HepG2 (cell line): ENCODE results near the gene SGF29. TPM values are rescaled to one million over a fixed set of nuclear protein-coding genes. Genes with fewer than 3 reads are reported as not detected.
A peak's percentile ranks its signal among the peaks of the same experiment; 100 is the strongest.

Experiments
- CBX2 ChIP-seq, 2 experiments: fragments of 200-600 bp in 1 of 2; sonication (generic); formaldehyde crosslinking in 1 of 2; IDR thresholded peaks; 2 replicates each; pipeline versions ENCODE4 v1.7.0 to v1.8.1; 2018 to 2022; ENCODE audit warnings: low read depth in 2 of 2, low read length in 1 of 2, mild to moderate bottlenecking in 1 of 2, missing genetic modification reagents in 1 of 2
- CEBPB ChIP-seq: IDR thresholded peaks from 2 replicates; pipeline ENCODE4 v1.6.1; 2011; ENCODE audit warnings: low read depth, low read length, improper control_type of control experiment, borderline replicate concordance
- CEBPG ChIP-seq: IDR thresholded peaks from 2 replicates; pipeline ENCODE4 v1.6.1; 2016
- EEA1 ChIP-seq: sonication (generic); formaldehyde crosslinking; IDR thresholded peaks from 2 replicates; pipeline ENCODE4 v1.5.1; 2020; ENCODE audit warnings: mild to moderate bottlenecking, missing genetic modification reagents, borderline replicate concordance
- FLYWCH1 ChIP-seq: sonication (generic); formaldehyde crosslinking; IDR thresholded peaks from 2 replicates; pipeline ENCODE4 v1.8.1; 2023; ENCODE audit warnings: mild to moderate bottlenecking, missing genetic modification reagents
- FOXM1 ChIP-seq: sonication (generic); formaldehyde crosslinking; IDR thresholded peaks from 2 replicates; pipeline ENCODE4 v1.5.0; 2020; ENCODE audit warnings: missing genetic modification reagents
- FOXP1 ChIP-seq, 2 experiments: fragments of 450-650 bp in 1 of 2; IDR thresholded peaks; 2 replicates each; pipeline ENCODE4 v1.6.1; 2017 to 2018; ENCODE audit warnings: antibody characterized with exemption in 1 of 2
- HNRNPLL ChIP-seq: fragments of 200-400 bp; formaldehyde crosslinking; IDR thresholded peaks from 2 replicates; pipeline ENCODE4 v1.6.1; 2017; ENCODE audit warnings: mild to moderate bottlenecking, low read depth, low read length; ENCODE audit not compliant: poor library complexity, severe bottlenecking
- JUND ChIP-seq: sonication (generic); formaldehyde crosslinking; IDR thresholded peaks from 2 replicates; pipeline ENCODE4 v1.8.0; 2022; ENCODE audit warnings: mild to moderate bottlenecking, missing genetic modification reagents
- NR2F1 ChIP-seq, 2 experiments: fragments of 450-650 bp in 1 of 2; formaldehyde crosslinking in 1 of 2; IDR thresholded peaks; 2 replicates each; pipeline versions ENCODE4 v1.5.0 to v1.6.1; 2016 to 2020; ENCODE audit warnings: mild to moderate bottlenecking in 1 of 2, missing compliant biosample characterization in 1 of 2, missing genetic modification reagents in 1 of 2, moderate library complexity in 1 of 2
- PRMT3 ChIP-seq: sonication (generic); formaldehyde crosslinking; IDR thresholded peaks from 2 replicates; pipeline ENCODE4 v1.8.1; 2022; ENCODE audit warnings: low read depth, mild to moderate bottlenecking, moderate library complexity, missing genetic modification reagents, borderline replicate concordance
- RFX3 ChIP-seq: IDR thresholded peaks from 2 replicates; pipeline ENCODE4 v1.6.1; 2016; ENCODE audit warnings: missing biosample characterization, missing genetic modification reagents
- SNAPC2 ChIP-seq: sonication (generic); formaldehyde crosslinking; IDR thresholded peaks from 2 replicates; pipeline ENCODE4 v1.8.1; 2022; ENCODE audit warnings: mild to moderate bottlenecking, missing genetic modification reagents
- ZFX ChIP-seq: sonication (generic); formaldehyde crosslinking; IDR thresholded peaks from 2 replicates; pipeline ENCODE4 v1.4.0; 2020; ENCODE audit warnings: mild to moderate bottlenecking, low read depth, missing genetic modification reagents, moderate library complexity
- ZMYM2 ChIP-seq: sonication (generic); formaldehyde crosslinking; IDR thresholded peaks from 2 replicates; pipeline ENCODE4 v1.8.0; 2022; ENCODE audit warnings: mild to moderate bottlenecking, missing genetic modification reagents
- ZNF121 ChIP-seq: sonication (generic); formaldehyde crosslinking; IDR thresholded peaks from 2 replicates; pipeline ENCODE4 v1.5.0; 2020; ENCODE audit warnings: mild to moderate bottlenecking, missing genetic modification reagents
- ZNF17 ChIP-seq: sonication (generic); formaldehyde crosslinking; IDR thresholded peaks from 2 replicates; pipeline ENCODE4 v1.5.0; 2020; ENCODE audit warnings: mild to moderate bottlenecking, missing genetic modification reagents
- ZNF335 ChIP-seq: sonication (generic); formaldehyde crosslinking; IDR thresholded peaks from 2 replicates; pipeline ENCODE4 v1.4.0; 2020; ENCODE audit warnings: missing genetic modification reagents
- ZNF451 ChIP-seq: sonication (generic); formaldehyde crosslinking; IDR thresholded peaks from 2 replicates; pipeline ENCODE4 v1.5.0; 2020; ENCODE audit warnings: mild to moderate bottlenecking, missing genetic modification reagents
- ZNF558 ChIP-seq: sonication (generic); formaldehyde crosslinking; IDR thresholded peaks from 2 replicates; pipeline ENCODE4 v1.9.0; 2022; ENCODE audit warnings: mild to moderate bottlenecking, missing genetic modification reagents, borderline replicate concordance
- ZNF564 ChIP-seq: sonication (generic); formaldehyde crosslinking; IDR thresholded peaks from 2 replicates; pipeline ENCODE4 v1.8.1; 2023; ENCODE audit warnings: mild to moderate bottlenecking, missing genetic modification reagents
- polyA plus RNA-seq, 8 experiments: library from polyadenylated mRNA; depleted of rRNA in 3 of 8; stranded (reverse) in 7 of 8; unstranded in 1 of 8; fragments of >200 nt; fragmentation: Illumina TruSeq in 4 of 8; extraction: Trizol in 4 of 8; gene quantifications; 2 replicates each; pipeline versions ENCODE4 v1.2.1 to v1.2.3, GENCODE V29; 2011 to 2016; ENCODE audit warnings: low read depth in 4 of 8, missing spikeins in 1 of 8, mixed read lengths in 1 of 8; ENCODE audit not compliant: insufficient read depth in 1 of 8
- total RNA-seq, 5 experiments: library from RNA; depleted of rRNA; stranded (reverse); fragments of >200 nt; fragmentation: Illumina TruSeq; extraction: Trizol; gene quantifications; 2 replicates each; pipeline ENCODE4 v1.2.3, GENCODE V29; 2016; ENCODE audit warnings: low read depth in 1 of 5
- TF ChIP-seq, protein P1 (sequence below): IDR thresholded peaks from 2 replicates; pipeline ENCODE4 v1.6.1; 2016; ENCODE audit warnings: low read depth, borderline replicate concordance
- TF ChIP-seq, protein P2 (sequence below): sonication (generic); formaldehyde crosslinking; IDR thresholded peaks from 2 replicates; pipeline ENCODE4 v1.8.1; 2023; ENCODE audit warnings: mild to moderate bottlenecking, missing genetic modification reagents
- TF ChIP-seq, protein P3 (sequence below): IDR thresholded peaks from 2 replicates; pipeline ENCODE4 v1.6.1; 2016; ENCODE audit warnings: mild to moderate bottlenecking
- TF ChIP-seq, protein P4 (sequence below): sonication (generic); formaldehyde crosslinking; IDR thresholded peaks from 2 replicates; pipeline ENCODE4 v1.5.0; 2020; ENCODE audit warnings: missing genetic modification reagents
- TF ChIP-seq, protein P5 (sequence below): sonication (generic); formaldehyde crosslinking; IDR thresholded peaks from 2 replicates; pipeline ENCODE4 v1.8.0; 2022; ENCODE audit warnings: mild to moderate bottlenecking, missing genetic modification reagents, moderate library complexity

The SGF29 gene
- total and polyA plus RNA-seq, 2 of the 13 experiments (the other 11 are each of a cell fraction or from before 2014, with no cell fraction given), result 5.0 to 29.4 TPM

DNA sequence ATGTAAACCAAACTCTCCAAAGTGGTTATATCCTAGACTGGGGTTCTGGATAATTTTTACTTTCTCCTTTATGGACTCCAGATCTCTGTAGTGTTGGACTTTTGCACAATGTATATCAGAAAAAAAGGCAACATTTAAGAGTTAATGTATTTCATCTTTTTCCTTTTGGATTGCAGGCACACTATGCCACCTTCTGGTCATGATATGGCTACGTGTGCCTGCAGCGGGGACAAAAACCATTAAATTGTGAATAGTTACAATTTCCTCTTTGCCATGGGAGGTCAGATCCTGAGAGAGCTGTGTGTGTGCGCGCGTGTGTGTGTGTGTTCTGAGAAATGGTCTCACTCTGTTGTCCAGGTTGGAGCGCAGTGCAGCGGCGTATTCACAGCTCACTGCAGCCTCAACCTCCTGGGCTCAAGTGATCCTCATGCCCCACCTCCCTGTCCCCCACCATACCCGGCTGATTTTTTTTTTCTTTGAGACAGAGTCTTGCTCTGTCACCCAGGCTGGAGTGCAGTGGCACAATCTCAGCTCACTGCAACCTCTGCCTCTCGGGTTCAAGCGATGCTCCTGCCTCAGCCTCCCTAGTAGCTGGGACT lies 4.3 kb upstream of the SGF29 start (continued):
- TF ChIP-seq CEBPB (no peak), FOXP1 (IDR thresholded peaks at IDR 0.05) (no peak), FOXP1 (CRISPR knock-in tag; IDR thresholded peaks at IDR 0.05) (no peak), PRMT3 (CRISPR knock-in tag) (no peak), ZNF17 (no peak), ZNF564 (CRISPR knock-in tag) (no peak), ZNF335 (CRISPR knock-in tag) (no peak), RFX3 (CRISPR knock-in tag) (no peak), ZNF451 (CRISPR knock-in tag) (no peak), SNAPC2 (CRISPR knock-in tag) (no peak), FOXM1 (CRISPR knock-in tag) (no peak), ZMYM2 (CRISPR knock-in tag) (no peak), JUND (CRISPR knock-in tag) (0 out of 2 replicates have a peak, but pooled peaks have one; percentile 14), ZNF558 (CRISPR knock-in tag) (no peak), HNRNPLL (no peak), NR2F1 (CRISPR knock-in tag; IDR thresholded peaks at IDR 0.05) (no peak), EEA1 (CRISPR knock-in tag) (no peak), CEBPG (CRISPR knock-in tag) (0 out of 2 replicates have a peak, but pooled peaks have one; percentile 22), ZNF121 (CRISPR knock-in tag) (0 out of 2 replicates have a peak, but pooled peaks have one; percentile 27), FLYWCH1 (CRISPR knock-in tag) (no peak), CBX2 (IDR thresholded peaks at IDR 0.05; ENCODE audit: low read depth, low read length) (no peak), CBX2 (CRISPR knock-in tag; IDR thresholded peaks at IDR 0.05; ENCODE audit: low read depth) (no peak), ZFX (CRISPR knock-in tag) (no peak)
- TF ChIP-seq, protein P1, sequence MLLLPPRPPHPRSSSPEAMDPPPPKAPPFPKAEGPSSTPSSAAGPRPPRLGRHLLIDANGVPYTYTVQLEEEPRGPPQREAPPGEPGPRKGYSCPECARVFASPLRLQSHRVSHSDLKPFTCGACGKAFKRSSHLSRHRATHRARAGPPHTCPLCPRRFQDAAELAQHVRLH (CRISPR knock-in tag), result 0 out of 2 replicates have a peak, but pooled peaks have one; percentile 33
- TF ChIP-seq, protein P2, sequence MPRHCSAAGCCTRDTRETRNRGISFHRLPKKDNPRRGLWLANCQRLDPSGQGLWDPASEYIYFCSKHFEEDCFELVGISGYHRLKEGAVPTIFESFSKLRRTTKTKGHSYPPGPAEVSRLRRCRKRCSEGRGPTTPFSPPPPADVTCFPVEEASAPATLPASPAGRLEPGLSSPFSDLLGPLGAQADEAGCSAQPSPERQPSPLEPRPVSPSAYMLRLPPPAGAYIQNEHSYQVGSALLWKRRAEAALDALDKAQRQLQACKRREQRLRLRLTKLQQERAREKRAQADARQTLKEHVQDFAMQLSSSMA, result no peak
- TF ChIP-seq, protein P3, sequence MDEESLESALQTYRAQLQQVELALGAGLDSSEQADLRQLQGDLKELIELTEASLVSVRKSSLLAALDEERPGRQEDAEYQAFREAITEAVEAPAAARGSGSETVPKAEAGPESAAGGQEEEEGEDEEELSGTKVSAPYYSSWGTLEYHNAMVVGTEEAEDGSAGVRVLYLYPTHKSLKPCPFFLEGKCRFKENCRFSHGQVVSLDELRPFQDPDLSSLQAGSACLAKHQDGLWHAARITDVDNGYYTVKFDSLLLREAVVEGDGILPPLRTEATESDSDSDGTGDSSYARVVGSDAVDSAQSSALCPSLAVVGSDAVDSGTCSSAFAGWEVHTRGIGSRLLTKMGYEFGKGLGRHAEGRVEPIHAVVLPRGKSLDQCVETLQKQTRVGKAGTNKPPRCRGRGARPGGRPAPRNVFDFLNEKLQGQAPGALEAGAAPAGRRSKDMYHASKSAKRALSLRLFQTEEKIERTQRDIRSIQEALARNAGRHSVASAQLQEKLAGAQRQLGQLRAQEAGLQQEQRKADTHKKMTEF (CRISPR knock-in tag), result no peak
- TF ChIP-seq, protein P4, sequence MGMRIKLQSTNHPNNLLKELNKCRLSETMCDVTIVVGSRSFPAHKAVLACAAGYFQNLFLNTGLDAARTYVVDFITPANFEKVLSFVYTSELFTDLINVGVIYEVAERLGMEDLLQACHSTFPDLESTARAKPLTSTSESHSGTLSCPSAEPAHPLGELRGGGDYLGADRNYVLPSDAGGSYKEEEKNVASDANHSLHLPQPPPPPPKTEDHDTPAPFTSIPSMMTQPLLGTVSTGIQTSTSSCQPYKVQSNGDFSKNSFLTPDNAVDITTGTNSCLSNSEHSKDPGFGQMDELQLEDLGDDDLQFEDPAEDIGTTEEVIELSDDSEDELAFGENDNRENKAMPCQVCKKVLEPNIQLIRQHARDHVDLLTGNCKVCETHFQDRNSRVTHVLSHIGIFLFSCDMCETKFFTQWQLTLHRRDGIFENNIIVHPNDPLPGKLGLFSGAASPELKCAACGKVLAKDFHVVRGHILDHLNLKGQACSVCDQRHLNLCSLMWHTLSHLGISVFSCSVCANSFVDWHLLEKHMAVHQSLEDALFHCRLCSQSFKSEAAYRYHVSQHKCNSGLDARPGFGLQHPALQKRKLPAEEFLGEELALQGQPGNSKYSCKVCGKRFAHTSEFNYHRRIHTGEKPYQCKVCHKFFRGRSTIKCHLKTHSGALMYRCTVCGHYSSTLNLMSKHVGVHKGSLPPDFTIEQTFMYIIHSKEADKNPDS (CRISPR knock-in tag), result no peak
- TF ChIP-seq, protein P5, sequence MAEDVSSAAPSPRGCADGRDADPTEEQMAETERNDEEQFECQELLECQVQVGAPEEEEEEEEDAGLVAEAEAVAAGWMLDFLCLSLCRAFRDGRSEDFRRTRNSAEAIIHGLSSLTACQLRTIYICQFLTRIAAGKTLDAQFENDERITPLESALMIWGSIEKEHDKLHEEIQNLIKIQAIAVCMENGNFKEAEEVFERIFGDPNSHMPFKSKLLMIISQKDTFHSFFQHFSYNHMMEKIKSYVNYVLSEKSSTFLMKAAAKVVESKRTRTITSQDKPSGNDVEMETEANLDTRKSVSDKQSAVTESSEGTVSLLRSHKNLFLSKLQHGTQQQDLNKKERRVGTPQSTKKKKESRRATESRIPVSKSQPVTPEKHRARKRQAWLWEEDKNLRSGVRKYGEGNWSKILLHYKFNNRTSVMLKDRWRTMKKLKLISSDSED (CRISPR knock-in tag), result no peak
